MG63 (cell line): ENCODE data around the gene PHLPP1. TPM values are rescaled to one million over a fixed set of nuclear protein-coding genes. Genes with fewer than 3 reads are reported as not detected.
A peak's percentile ranks its signal among the peaks of the same experiment; 100 is the strongest.

Experiments used
- DNase-seq: peaks from one replicate; pipeline ENCODE4 v3.0.0-alpha.2; 2020
- H3K27me3 ChIP-seq: fragments of 250-450 bp; sonication (Bioruptor Pico); 2 replicates; pipeline ENCODE4 v1.5.1; 2020; ENCODE audit warnings: mild to moderate bottlenecking, moderate library complexity
- H3K36me3 ChIP-seq: fragments of 250-450 bp; sonication (Bioruptor Pico); 2 replicates; pipeline ENCODE4 v1.5.1; 2020; ENCODE audit warnings: mild to moderate bottlenecking, moderate library complexity
- H3K4me3 ChIP-seq: fragments of 250-450 bp; sonication (Bioruptor Pico); 2 replicates; pipeline ENCODE4 v1.5.1; 2020; ENCODE audit warnings: mild to moderate bottlenecking, moderate library complexity
- H3K9me3 ChIP-seq: fragments of 250-450 bp; sonication (Bioruptor Pico); 2 replicates; pipeline ENCODE4 v1.5.1; 2020; ENCODE audit warnings: mild to moderate bottlenecking, moderate library complexity
- total RNA-seq: library from RNA; depleted of rRNA; stranded (reverse); fragments of >200 nt; shearing (Covaris generic); gene quantifications from 2 replicates; pipeline ENCODE4 v1.2.3, GENCODE V29; 2014; ENCODE audit warnings: low replicate concordance

The PHLPP1 gene
- total RNA-seq, 1 experiment from 2014 or later, result 6.6 TPM

GRCh38 chr18:62714671-62715435 is 488 bp upstream of the PHLPP1 start:
- Histone ChIP-seq H3K4me3 (peak overlapping the region; percentile 66), H3K27me3 (no peaks in the 10 kb centered on the region)
- peak; percentile 99 for DNase-seq

GRCh38 chr18:62715759-62716615 is 646 bp downstream of the PHLPP1 start:
- H3K36me3 ChIP-seq, result peaks cover 7% of the 10 kb centered on the region; the same call in 1 of the 2 replicates
- H3K27me3 ChIP-seq, result no peaks in the 10 kb centered on the region
- peak; percentile 56 for DNase-seq
- H3K9me3 ChIP-seq, result no peaks in the 10 kb centered on the region
- H3K4me3 ChIP-seq, result peak overlapping the region; percentile 66

More at GRCh38 chr18:62714671-62715435, 488 bp upstream of the PHLPP1 start:
- peaks cover 7% of the 10 kb centered on the region; the same call in 1 of the 2 replicates for H3K36me3 ChIP-seq
- no peaks in the 10 kb centered on the region for H3K9me3 ChIP-seq

GRCh38 chr18:62716619-62717168 is 1.4 kb downstream of the PHLPP1 start:
- Histone ChIP-seq H3K4me3 (peak overlapping the region; percentile 58), H3K27me3 (no peaks in the 10 kb centered on the region), H3K9me3 (no peaks in the 10 kb centered on the region), H3K36me3 (peaks cover 7% of the 10 kb centered on the region; the same call in 1 of the 2 replicates)
- DNase-seq, result peak; percentile 31

- H3K27me3 ChIP-seq, result no peaks in the 10 kb centered on the region
- peak overlapping the region; percentile 58 for H3K4me3 ChIP-seq
- peak; percentile 23 for DNase-seq
- H3K9me3 ChIP-seq, result no peaks in the 10 kb centered on the region
- H3K36me3 ChIP-seq, result peaks cover 7% of the 10 kb centered on the region; the same call in 1 of the 2 replicates
Measured at GRCh38 chr18:62717169-62717924, 2.0 kb downstream of the PHLPP1 start.

- H3K9me3 ChIP-seq, result no peaks in the 10 kb centered on the region
- DNase-seq, result no peak
- H3K4me3 ChIP-seq, result peak overlapping the region; percentile 58
- H3K36me3 ChIP-seq, result peaks cover 7% of the 10 kb centered on the region; the same call in 1 of the 2 replicates
- H3K27me3 ChIP-seq, result no peaks in the 10 kb centered on the region
Measured at GRCh38 chr18:62717925-62718800, 2.8 kb downstream of the PHLPP1 start.

- DNase-seq, result no peak
Measured at GRCh38 chr18:62720048-62720447, 4.7 kb downstream of the PHLPP1 start.

GRCh38 chr18:62720766-62721613 is 5.6 kb downstream of the PHLPP1 start:
- H3K36me3 ChIP-seq, result peaks cover 7% of the 10 kb centered on the region; the same call in 1 of the 2 replicates
- peak overlapping the region; percentile 58 for H3K4me3 ChIP-seq
- H3K9me3 ChIP-seq, result no peaks in the 10 kb centered on the region
- DNase-seq, result peak; percentile 4
- no peaks in the 10 kb centered on the region for H3K27me3 ChIP-seq

More at GRCh38 chr18:62720048-62720447, 4.7 kb downstream of the PHLPP1 start:
- Histone ChIP-seq H3K4me3 (peak overlapping the region; percentile 58), H3K36me3 (peaks cover 7% of the 10 kb centered on the region; the same call in 1 of the 2 replicates), H3K9me3 (no peaks in the 10 kb centered on the region), H3K27me3 (no peaks in the 10 kb centered on the region)

GRCh38 chr18:62721839-62722795 is 6.8 kb downstream of the PHLPP1 start:
- H3K4me3 ChIP-seq, result peak overlapping the region; percentile 58
- peak; percentile 17 for DNase-seq
- no peaks in the 10 kb centered on the region for H3K9me3 ChIP-seq
- peaks cover 7% of the 10 kb centered on the region; the same call in 1 of the 2 replicates for H3K36me3 ChIP-seq
- H3K27me3 ChIP-seq, result no peaks in the 10 kb centered on the region

- no peaks in the 10 kb centered on the region for H3K27me3 ChIP-seq
- H3K4me3 ChIP-seq, result peak overlapping the region; percentile 24
- H3K9me3 ChIP-seq, result no peaks in the 10 kb centered on the region
- no peak for DNase-seq
- no peaks in the 10 kb centered on the region for H3K36me3 ChIP-seq
Measured at GRCh38 chr18:62723666-62724281, 8.4 kb downstream of the PHLPP1 start.

- Histone ChIP-seq H3K36me3 (no peaks in the 10 kb centered on the region), H3K27me3 (no peaks in the 10 kb centered on the region), H3K9me3 (no peaks in the 10 kb centered on the region), H3K4me3 (no peak overlapping the region)
- DNase-seq, result no peak
Measured at GRCh38 chr18:62725896-62726295, 10.6 kb downstream of the PHLPP1 start.

GRCh38 chr18:62728254-62728653 is 12.9 kb downstream of the PHLPP1 start:
- Histone ChIP-seq H3K36me3 (peaks cover 6% of the 10 kb centered on the region; the same call in 1 of the 2 replicates), H3K4me3 (no peak overlapping the region), H3K9me3 (peaks cover 6% of the 10 kb centered on the region; the same call in 1 of the 2 replicates), H3K27me3 (no peaks in the 10 kb centered on the region)
- no peak for DNase-seq

GRCh38 chr18:62729487-62730386 is 14.4 kb downstream of the PHLPP1 start:
- DNase-seq, result no peak
- no peaks in the 10 kb centered on the region for H3K27me3 ChIP-seq
- peaks cover 6% of the 10 kb centered on the region; the same call in 1 of the 2 replicates for H3K9me3 ChIP-seq
- peaks cover 6% of the 10 kb centered on the region; the same call in 1 of the 2 replicates for H3K36me3 ChIP-seq
- no peak overlapping the region for H3K4me3 ChIP-seq
